H1 (cell line): ENCODE data around the gene NTN4. TPM values are rescaled to one million over a fixed set of nuclear protein-coding genes. Genes with fewer than 3 reads are reported as not detected.

ENCODE experiments used
- CBX8 ChIP-seq: fragments of 300-800, 300-1000 bp; sonication (generic); IDR thresholded peaks from 2 replicates; pipeline ENCODE4 v1.7.1; 2016; ENCODE audit warnings: low read depth, low read length, borderline replicate concordance
- KDM5A ChIP-seq: fragments of 200-600 bp; IDR thresholded peaks from 2 replicates; pipeline ENCODE4 v1.7.1; 2012; ENCODE audit warnings: mild to moderate bottlenecking, low read length, inconsistent platforms, mixed read lengths
- MAX ChIP-seq: IDR thresholded peaks from 2 replicates; pipeline ENCODE4 v1.6.1; 2012; ENCODE audit warnings: inconsistent platforms
- RXRA ChIP-seq: IDR thresholded peaks from 2 replicates; pipeline ENCODE4 v1.6.1; 2011; ENCODE audit warnings: low read depth, mild to moderate bottlenecking, low read length, moderate library complexity; ENCODE audit not compliant: insufficient read depth
- SUZ12 ChIP-seq: fragments of 200-600 bp; sonication (generic); IDR thresholded peaks from 2 replicates; pipeline ENCODE4 v1.6.1; 2012; ENCODE audit warnings: mild to moderate bottlenecking, inconsistent platforms, low read length, moderate library complexity, mixed read lengths
- polyA plus RNA-seq, 7 experiments: library from polyadenylated mRNA; depleted of rRNA in 3 of 7; stranded (reverse) in 5 of 7; unstranded in 2 of 7; fragments of >200 nt in 5 of 7; fragments of 200-250 nt in 2 of 7; gene quantifications; 1 replicate in 5 of 7; 2 replicates in 1 of 7; 4 replicates in 1 of 7; pipeline versions ENCODE4 v1.2.1 to v1.2.3, GENCODE V29; 2011 to 2013; ENCODE audit warnings: missing spikeins in 2 of 7, mixed read lengths in 2 of 7
- total RNA-seq: library from RNA; stranded (reverse); fragmentation: NEBNext Ultra II Directional; extraction: Animal tissue kit (Norgen Biotek cat#: 25700); gene quantifications from 2 replicates; pipeline ENCODE4 v1.2.1, GENCODE V29; 2021

Gene NTN4
- total and polyA plus RNA-seq, 2 of the 8 experiments (the other 6 are each of a cell fraction or from before 2014, with no cell fraction given): 0.74 to 1.3 TPM

- TF ChIP-seq MAX: no peak
- no peak for TF ChIP-seq CBX8
- no peak for TF ChIP-seq RXRA
- no peak for TF ChIP-seq SUZ12
- TF ChIP-seq KDM5A: no peak
These were observed 52.4 kb downstream of the NTN4 start (continued) for GRCh38 chr12:95738024-95738611.
